HCT116 (cell line): ENCODE data around the gene RUBCN. TPM values are rescaled to one million over a fixed set of nuclear protein-coding genes. Genes with fewer than 3 reads are reported as not detected.
"Not testable (repeated sequence)": the region's sequence is repeated elsewhere in the genome, so short reads cannot be mapped to it uniquely, and the experiment has no call there.

Experiments used
- ATAC-seq: fragments of 200-7000 bp; cut with Tn5 transposase; 2 replicates; pipeline ENCODE4 v1.9.1; 2020; ENCODE audit warnings: mild to moderate bottlenecking, moderate library complexity
- BruUV-seq: library from RNA; stranded (reverse); fragments of 400-500 nt; replicated peaks from 2 replicates; lab custom pipeline; 2021; lab: Mats Ljungman, UMichigan
- CTCF ChIA-PET: fragments of 300-600 bp; sonication (Branson Sonifier 250); formaldehyde crosslinking; loops from one replicate; lab custom pipeline; 2021; ENCODE audit warnings: antibody characterized with exemption; lab: Charles Lee
- POLR2A ChIA-PET: fragments of 300-600, 350-600 bp; sonication (Branson Sonifier 250); formaldehyde crosslinking; loops from one replicate; lab custom pipeline; 2021; ENCODE audit warnings: antibody characterized with exemption; lab: Charles Lee
- RAD21 ChIA-PET, 2 experiments: fragments of 300-600 bp; sonication (Branson Sonifier 250); formaldehyde crosslinking; loops; one replicate each; lab custom pipeline; 2023; ENCODE audit warnings: low total read pairs in 2 of 2; ENCODE audit not compliant: uncharacterized antibody in 2 of 2, unreplicated experiment in 2 of 2, low non-redundant PET in 1 of 2; lab: Charles Lee
- DNase-seq: peaks from one replicate; pipeline ENCODE4 v3.0.0-alpha.2; 2010; ENCODE audit warnings: low read depth, low spot score
- H2AFZ ChIP-seq: fragments of 200-600 bp; shearing (Covaris generic), sonication (generic); 2 replicates; pipeline ENCODE4 v1.6.1; 2017; ENCODE audit warnings: low read depth, mixed run types, mixed read lengths, antibody characterized with exemption, low read length; ENCODE audit not compliant: poor library complexity, severe bottlenecking
- H3K27ac ChIP-seq: 2 replicates; pipeline ENCODE4 v1.5.1; 2012; ENCODE audit warnings: low read depth, low read length
- H3K27me3 ChIP-seq: fragments of 200-600 bp; sonication (generic); 2 replicates; pipeline ENCODE4 v1.6.1; 2016; ENCODE audit warnings: mixed run types, low read length, mixed read lengths; ENCODE audit not compliant: insufficient read depth
- H3K36me3 ChIP-seq, 2 experiments: fragments of 200-500 bp in 1 of 2; fragments of 200-600 bp in 1 of 2; sonication (Bioruptor generic) in 1 of 2; sonication (generic) in 1 of 2; 2 replicates each; pipeline versions ENCODE4 v1.5.1 to v1.6.1; 2014 to 2016; ENCODE audit warnings: low read length in 2 of 2, inconsistent platforms in 1 of 2, mixed read lengths in 1 of 2, mixed run types in 1 of 2; ENCODE audit not compliant: insufficient read depth in 2 of 2, control insufficient read depth in 1 of 2
- H3K4me1 ChIP-seq, 2 experiments: fragments of 200-600 bp in 1 of 2; sonication (generic) in 1 of 2; 2 replicates each; pipeline versions ENCODE4 v1.5.1 to v1.6.1; 2012 to 2017; ENCODE audit warnings: low read length in 2 of 2, inconsistent platforms in 1 of 2, mild to moderate bottlenecking in 1 of 2, mixed read lengths in 1 of 2, mixed run types in 1 of 2, moderate library complexity in 1 of 2; ENCODE audit not compliant: insufficient read depth in 2 of 2, control insufficient read depth in 1 of 2
- H3K4me2 ChIP-seq: fragments of 200-600 bp; sonication (generic); 2 replicates; pipeline ENCODE4 v1.6.1; 2017; ENCODE audit warnings: mixed run types, low read length, mixed read lengths
- H3K4me3 ChIP-seq, 2 experiments: fragments of 200-600 bp in 1 of 2; sonication (generic) in 1 of 2; replicated peaks in 1 of 2; 2 replicates each; pipeline ENCODE4 v1.5.1; 2011 to 2016; ENCODE audit warnings: low read length in 2 of 2, control low read depth in 1 of 2, low read depth in 1 of 2, mild to moderate bottlenecking in 1 of 2, mixed read lengths in 1 of 2, mixed run types in 1 of 2
- H3K79me2 ChIP-seq: fragments of 200-600 bp; sonication (generic); 2 replicates; pipeline ENCODE4 v1.6.1; 2017; ENCODE audit warnings: mild to moderate bottlenecking, mixed run types, low read length, moderate library complexity, mixed read lengths; ENCODE audit not compliant: insufficient read depth
- H3K9ac ChIP-seq: fragments of 200-600 bp; sonication (generic); 2 replicates; pipeline ENCODE4 v1.6.1; 2016; ENCODE audit warnings: low read length, mixed read lengths
- H3K9me2 ChIP-seq: fragments of 200-600 bp; sonication (generic), shearing (Covaris generic); 2 replicates; pipeline ENCODE4 v1.6.1; 2017; ENCODE audit warnings: mixed run types, mild to moderate bottlenecking, moderate library complexity; ENCODE audit not compliant: insufficient read depth
- H3K9me3 ChIP-seq, 2 experiments: fragments of 200-500 bp in 1 of 2; fragments of 200-600 bp in 1 of 2; sonication (Bioruptor generic) in 1 of 2; sonication (generic) in 1 of 2; 2 replicates each; pipeline ENCODE4 v1.6.1; 2014 to 2017; ENCODE audit warnings: low read length in 2 of 2, mixed read lengths in 2 of 2, inconsistent platforms in 1 of 2, low read depth in 1 of 2, mild to moderate bottlenecking in 1 of 2, mixed run types in 1 of 2, moderate library complexity in 1 of 2; ENCODE audit not compliant: control insufficient read depth in 1 of 2, insufficient read depth in 1 of 2
- H4K20me1 ChIP-seq: fragments of 200-600 bp; sonication (generic), shearing (Covaris generic); 2 replicates; pipeline ENCODE4 v1.6.1; 2017; ENCODE audit warnings: mixed run types, mild to moderate bottlenecking, moderate library complexity; ENCODE audit not compliant: insufficient read depth
- intact Hi-C: fragments of 100-400 bp; cut with micrococcal nuclease; formaldehyde crosslinking; loops from 2 replicates; pipeline ENCODE4 v1.10.0; 2022
- total RNA-seq: library from RNA; stranded (reverse); gene quantifications from one replicate; pipeline ENCODE4 v1.2.1, GENCODE V29; 2021; ENCODE audit not compliant: unreplicated experiment

Gene RUBCN
- total RNA-seq, 1 experiment from 2014 or later = 21.4 TPM

- H3K4me2 ChIP-seq, ATAC-seq, H3K9me2 ChIP-seq, CTCF ChIA-PET, H3K9me3 ChIP-seq, H3K36me3 ChIP-seq, H3K79me2 ChIP-seq, RAD21 ChIA-PET, H4K20me1 ChIP-seq, H3K4me1 ChIP-seq, H2AFZ ChIP-seq, H3K27ac ChIP-seq, intact Hi-C loops, H3K9ac ChIP-seq, BruUV-seq, POLR2A ChIA-PET, H3K4me3 ChIP-seq, H3K27me3 ChIP-seq, DNase-seq: not testable (repeated sequence)
Observed at GRCh38 chr3:197663367-197664140, 73.2 kb downstream of the RUBCN start.

DNA sequence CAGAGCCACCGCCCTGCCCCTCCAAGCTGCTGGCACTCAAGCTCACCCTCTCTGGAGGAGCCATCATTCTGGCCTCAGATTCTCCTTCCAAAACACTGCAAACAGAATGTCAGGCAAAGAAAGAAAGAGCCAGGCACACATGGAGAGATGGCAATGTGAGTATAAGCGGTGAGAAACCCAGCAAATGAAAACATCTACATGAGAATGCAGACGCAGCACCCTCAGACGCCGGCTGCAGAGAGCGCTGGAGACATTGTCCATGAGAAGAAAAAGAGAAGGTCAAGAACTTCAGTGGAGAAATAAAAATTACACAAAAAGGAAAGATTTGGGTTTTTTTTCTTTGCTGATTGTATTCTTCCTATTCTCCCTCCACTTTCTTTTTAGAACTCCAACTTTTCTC lies 74.4 kb downstream of the RUBCN start:
- CTCF ChIA-PET, RAD21 ChIA-PET, H3K27me3 ChIP-seq, H3K4me2 ChIP-seq, DNase-seq, H3K36me3 ChIP-seq, BruUV-seq, H3K4me1 ChIP-seq, H3K27ac ChIP-seq, H3K79me2 ChIP-seq, H3K9me2 ChIP-seq, H3K4me3 ChIP-seq, POLR2A ChIA-PET, H4K20me1 ChIP-seq, ATAC-seq, H2AFZ ChIP-seq, H3K9me3 ChIP-seq, H3K9ac ChIP-seq, intact Hi-C loops: not testable (repeated sequence)

DNA sequence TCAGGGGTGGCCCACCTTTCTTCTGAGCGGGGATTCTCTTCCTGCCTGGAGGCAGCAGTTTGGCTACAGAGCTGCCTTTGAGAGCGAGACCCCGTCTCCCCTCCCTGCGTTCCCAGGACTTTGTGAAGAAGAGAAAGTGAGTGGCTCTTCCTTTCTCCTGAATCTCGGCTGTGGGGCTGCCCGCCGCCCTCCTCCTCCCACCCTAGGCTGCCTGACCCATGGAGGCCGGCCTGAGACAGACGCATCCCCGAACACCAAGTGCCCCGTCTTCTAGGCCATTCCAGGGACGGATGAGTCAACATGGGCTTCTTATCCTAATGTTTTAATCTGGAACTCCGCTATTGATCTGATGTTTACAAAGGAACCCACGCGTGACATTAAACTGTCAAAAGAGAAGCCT lies 74.8 kb downstream of the RUBCN start:
- H3K36me3 ChIP-seq, CTCF ChIA-PET, intact Hi-C loops, POLR2A ChIA-PET, H3K27ac ChIP-seq, H2AFZ ChIP-seq, BruUV-seq, RAD21 ChIA-PET, H4K20me1 ChIP-seq, DNase-seq, ATAC-seq, H3K9ac ChIP-seq, H3K4me3 ChIP-seq, H3K4me2 ChIP-seq, H3K79me2 ChIP-seq, H3K9me2 ChIP-seq, H3K27me3 ChIP-seq, H3K9me3 ChIP-seq, H3K4me1 ChIP-seq: not testable (repeated sequence)

DNA sequence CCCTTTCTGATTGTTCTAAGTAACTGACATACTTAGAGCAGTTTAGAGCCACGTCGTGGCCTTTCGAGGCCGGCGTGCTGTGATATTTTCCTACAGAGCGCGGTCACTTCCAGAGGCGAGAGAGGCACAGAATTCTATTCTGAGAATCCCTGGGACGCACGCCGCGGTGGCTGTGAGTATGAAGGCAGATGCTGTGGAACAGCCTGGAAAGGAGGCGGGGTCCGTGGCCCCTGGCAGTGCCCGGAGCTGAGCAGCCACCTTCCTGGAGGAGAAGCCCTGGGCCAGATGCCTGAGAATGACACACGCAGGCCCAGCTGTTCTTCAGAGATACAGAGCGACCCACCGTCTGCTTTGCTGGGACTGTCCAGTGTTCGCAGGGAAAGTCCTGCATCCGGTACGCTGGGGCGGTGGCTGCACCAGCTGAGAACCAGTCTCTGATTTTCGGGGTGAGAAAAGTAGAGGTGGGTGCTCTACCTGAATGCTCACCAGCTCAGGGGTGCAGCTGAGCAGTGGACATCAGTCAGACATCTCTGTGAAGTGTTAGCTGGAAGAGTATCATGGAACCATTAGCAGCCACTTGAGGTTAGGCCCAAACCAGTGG lies 75.4 kb downstream of the RUBCN start:
- ATAC-seq, H3K4me1 ChIP-seq, H3K36me3 ChIP-seq, BruUV-seq, H3K9me3 ChIP-seq, H3K27me3 ChIP-seq, H3K9ac ChIP-seq, DNase-seq, H3K9me2 ChIP-seq, H3K4me2 ChIP-seq, H3K79me2 ChIP-seq, H4K20me1 ChIP-seq, intact Hi-C loops, POLR2A ChIA-PET, H3K27ac ChIP-seq, H3K4me3 ChIP-seq, CTCF ChIA-PET, H2AFZ ChIP-seq, RAD21 ChIA-PET: not testable (repeated sequence)
